ENCODE measurements around the gene IPPK.
A peak's percentile ranks its signal among the peaks of the same experiment; 100 is the strongest.
"Not testable (repeated sequence)": the region's sequence is repeated elsewhere in the genome, so short reads cannot be mapped to it uniquely, and the experiment has no call there.

Gene IPPK

DNA sequence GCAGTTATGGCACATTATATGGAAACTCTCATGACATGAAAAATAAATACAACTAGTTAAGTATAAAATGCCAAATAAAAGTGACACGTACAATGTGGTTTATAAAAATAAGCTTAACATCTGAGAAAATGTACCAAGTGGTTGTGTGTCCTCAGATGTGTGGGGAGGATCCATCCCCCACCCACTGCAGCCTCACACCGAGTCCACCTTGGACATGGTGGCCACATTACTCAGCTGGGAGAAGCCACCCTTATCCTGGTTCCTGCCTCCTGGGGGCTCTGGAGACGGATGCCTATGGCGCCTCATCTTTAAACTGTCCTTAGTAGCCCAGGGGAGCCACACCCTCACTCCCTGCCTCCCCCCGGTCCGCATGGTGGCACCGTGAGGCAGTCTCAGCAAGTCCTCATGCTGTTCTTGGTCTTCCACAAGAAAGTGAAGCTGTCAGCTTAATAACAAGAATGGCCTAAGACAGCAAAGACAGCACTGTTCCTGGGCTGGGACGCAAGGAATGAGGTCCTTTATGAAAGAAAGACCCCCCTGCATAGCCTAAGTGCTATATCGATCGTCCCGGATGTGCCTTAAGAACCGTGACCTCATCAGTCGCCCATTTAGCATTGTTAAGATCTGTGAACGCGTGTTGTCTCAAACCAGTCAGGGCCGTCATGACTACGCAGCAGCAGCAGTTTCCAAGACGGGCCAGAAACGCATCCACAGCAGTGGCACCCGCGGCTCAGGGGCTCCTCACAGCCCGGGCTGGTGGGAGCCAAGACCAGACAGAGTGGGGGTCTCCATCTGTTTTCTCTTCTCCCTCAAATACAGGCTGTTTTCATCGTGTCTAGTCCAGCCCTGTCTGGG lies 56.4 kb downstream of the IPPK start:
- no peak for DNase-seq

DNA sequence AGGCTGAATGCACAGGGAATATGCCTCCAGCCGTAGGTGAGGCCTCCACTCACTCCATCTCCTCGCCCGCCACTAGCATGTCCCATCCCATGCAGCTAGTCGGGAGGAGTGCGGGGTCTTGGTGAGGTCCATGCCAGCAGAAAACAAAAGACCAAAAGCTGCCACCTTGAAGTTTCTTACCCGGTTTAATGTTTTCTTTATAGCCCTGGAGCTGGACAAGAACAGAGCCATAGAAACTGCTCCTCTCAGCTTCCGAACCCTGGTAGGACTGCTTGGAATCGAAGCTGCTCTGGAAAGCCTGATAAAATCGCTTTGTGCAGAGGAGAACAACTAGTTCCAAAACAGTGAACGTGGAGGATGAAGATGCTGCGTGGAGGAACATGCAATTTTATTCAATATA lies 57.1 kb downstream of the IPPK start:
- DNase-seq: no peak

DNA sequence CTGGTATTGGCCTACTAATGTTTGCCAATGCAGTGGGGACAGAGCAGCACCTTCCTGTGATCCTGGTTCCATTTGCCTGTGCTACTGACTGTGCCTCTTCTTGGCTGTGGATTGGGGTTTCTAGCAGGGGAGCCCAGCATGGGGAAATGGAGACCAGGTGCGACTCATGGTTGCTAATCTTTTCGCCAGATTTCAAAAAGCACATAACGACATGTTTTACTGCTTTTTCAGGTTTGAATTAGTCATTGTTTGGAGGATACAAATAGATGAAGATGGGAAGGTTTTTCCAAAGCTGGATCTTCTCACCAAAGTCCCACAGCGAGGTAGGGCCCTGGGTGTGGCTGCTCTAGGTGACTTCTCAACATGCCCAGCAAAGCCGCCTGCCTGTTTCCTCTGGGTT lies 57.6 kb downstream of the IPPK start:
- no peak for DNase-seq

DNA sequence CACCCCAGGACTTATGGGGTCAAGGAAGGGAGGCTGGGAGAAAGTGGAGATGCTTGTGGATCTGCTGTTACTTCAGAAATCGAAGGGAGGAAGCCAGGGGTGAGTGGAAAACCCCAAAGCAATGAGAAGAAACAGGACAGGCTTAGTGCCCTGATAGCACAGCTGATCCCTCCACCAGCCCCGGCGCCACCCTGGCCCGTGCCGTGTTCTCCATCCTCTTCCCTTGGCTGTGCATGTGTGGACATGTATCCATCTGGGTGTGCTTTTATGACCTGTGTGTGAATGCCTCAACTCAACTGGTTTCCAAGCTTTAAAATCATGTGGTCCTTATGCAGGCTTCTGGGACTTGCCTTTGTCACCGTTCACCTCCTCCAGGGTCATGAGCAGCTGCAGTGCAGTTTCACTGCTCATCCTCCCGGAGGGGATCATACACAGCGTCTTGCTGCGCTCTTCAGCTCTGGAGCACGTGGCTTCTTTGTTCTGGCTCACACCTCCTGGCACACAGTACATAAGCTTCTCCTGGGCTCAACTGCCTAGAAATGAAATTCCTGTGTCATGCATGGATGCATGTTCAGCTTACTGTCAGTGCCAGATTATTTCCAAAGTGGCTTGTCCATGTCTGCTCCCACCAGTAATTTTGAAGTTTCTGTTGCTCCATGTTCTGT lies 58.2 kb downstream of the IPPK start:
- DNase-seq: peak; percentile 82

DNA sequence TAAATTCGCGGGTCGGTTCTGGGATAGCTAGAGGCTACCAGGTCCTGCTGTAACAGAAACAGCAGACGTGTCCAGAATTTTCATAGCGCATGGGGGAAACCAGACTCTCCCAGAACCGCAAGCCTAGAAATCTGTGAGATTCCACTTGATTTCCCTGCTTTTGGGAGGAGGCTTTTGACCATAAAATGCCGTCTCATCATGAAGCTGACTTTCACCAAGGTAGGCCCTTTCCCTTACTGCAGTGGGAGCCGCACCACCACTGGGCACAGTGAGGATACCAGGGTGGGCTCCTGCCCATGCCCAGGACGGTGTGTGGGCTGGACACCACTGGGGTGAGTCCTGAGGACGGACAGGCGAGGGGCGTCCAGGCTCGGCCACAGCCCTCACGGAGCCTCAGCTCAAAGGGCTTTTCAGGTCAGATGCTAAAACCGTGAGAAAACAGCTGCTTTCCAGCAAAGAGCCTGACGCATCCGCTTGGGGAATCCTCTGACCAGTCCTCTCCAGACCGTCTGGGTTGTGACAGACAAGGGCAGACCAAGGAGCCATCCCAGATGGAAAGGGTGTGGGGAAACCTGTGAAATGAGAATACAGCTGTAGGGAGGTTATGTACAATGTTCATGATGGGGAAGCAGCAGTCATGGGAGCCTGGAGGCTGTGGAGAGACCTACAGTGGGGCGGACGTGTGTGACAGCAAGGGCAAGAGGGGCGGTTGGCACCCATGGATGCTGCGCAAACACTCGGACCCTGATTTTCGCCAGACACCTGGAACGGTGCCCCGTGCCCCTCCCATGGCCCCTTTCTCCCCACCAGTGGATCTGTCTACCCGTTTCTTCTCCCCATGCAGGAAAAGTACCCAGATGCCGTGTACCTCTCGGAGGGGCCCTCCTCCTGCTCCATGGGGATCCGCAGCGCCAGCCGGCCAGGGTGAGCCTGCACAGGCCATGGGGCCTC lies 59.2 kb downstream of the IPPK start:
- DNase-seq: peak; percentile 61

DNA sequence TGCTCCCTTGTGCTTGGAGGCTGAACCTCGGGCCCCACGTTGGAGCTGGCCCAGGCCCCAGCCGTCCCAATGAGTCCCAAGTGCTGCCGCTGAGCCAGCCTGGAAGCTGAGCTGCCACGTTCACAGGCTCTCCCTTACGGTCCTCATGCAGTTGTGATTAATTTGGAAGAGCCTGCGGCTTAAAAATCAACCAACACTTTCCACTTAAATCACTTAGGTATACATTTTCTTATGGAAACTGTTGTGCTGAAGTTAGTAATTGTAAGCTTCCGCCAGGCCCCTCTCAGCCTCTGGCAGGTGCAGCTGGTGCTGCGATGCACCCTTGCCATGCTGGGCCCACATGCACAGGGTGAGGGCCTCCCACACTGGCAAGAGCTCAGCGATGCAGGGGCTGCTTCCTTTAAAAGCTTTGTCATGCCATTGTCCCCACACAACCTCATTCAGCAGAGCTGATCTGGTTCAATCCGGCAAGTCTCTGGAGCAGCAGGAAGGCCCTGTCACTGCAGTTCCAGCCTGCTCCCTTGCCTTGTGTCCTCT lies 61.0 kb downstream of the IPPK start:
- peak; percentile 86 for DNase-seq

DNA sequence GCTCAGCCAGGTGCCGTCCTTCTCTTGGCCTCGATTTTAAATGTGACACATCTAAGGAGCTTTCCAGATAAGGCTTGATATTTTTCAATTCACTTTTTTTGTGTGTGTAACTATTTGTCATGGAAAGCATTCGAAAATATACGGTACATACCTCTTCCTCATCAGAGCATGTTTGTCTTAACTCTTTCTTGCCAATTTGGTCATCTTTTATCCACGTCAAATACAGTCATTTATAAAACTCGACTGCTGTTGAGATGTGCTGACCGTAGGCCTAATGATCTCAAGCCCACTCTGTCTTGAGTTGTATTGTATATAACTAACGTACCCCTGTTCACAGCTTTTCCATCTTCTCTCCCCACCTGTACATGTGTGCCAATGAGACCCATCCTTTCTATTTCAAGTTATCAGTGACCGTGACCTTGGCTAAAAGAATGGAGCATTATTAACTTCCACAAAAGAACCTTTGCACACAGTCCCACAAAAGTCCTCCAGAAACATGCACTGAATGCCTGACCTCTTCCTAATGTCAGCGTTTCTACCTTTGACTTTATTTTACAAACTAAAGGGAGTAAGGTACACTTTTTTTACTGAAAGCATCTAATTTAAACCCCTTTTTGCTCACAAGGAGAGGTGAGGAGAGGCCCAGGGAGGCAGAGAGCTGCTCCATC lies 61.6 kb downstream of the IPPK start:
- DNase-seq: no peak

DNA sequence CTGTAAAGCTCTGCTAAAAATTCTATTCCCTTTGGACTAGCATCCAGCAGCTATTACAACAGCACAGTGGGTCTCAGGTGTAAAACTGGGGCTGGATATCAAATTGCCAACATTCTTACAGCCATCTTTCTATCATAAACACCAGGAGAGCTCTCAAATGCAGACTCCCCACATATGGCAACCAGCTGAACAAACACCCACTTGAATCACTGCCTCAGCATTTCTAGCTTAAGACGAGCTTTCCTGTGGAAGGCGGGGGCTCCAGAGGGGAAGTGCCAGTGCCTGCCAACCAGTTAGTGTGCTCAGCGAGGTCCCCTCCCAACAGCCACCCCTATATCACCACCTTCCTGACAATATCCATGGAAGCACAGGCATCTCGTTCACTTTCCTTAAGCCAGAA lies 62.2 kb downstream of the IPPK start:
- peak; percentile 82 for DNase-seq

DNA sequence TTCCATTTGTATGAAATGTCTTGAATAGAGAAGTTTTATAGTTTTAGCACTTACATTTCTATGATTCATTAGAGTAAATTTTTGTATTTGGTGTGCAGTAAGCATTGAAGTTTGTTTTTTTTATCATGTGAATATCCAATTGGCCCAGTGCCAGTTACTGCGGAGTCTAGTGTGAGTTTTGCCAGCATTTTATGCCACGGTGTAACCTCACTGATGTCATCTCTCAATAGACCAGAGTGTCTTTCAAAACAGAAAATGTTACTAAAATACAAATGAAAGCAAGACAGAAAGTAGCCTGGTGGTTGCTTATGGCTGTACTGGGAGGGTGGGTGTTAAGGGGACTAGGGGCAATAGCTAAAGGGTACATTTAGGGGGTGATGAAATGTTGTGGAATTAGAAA lies 62.8 kb downstream of the IPPK start:
- DNase-seq: peak; percentile 61

DNA sequence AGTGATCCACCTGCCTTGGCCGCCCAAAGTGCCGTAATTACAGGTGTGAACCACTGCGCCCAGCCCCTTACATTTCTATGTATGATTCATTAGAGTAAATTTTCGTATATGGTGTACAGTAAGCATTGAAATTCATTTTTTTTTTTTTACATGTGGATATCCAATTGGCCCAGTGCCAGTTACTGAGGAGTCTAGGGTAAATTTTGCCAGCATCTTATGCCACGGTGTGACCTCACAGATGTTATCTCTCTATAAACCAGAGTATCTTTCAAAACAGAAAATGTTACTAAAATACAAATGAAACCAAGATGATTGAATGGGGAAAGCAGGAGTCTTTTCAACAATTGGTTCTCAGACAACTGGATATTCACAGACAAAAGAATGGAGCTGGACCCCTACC lies 64.7 kb downstream of the IPPK start:
- no peak for DNase-seq

DNA sequence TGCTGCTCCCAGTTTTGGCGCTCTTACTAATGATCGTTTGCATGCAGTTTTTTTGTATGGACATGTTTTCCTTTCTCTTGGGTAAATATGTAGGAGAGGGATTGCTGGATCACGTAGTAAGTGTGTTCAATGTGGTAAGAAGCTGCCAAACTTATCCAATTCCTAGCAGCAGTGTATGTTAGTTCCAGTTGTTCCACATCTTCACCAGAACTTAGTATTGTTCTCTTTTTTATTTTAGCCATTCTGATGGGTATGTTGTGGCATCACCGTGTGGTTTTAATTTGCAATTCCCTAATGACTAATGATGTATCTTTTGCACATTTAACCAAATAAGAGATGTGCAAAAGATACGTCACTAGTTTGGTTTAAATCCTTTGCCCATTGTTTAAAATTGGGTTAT lies 65.9 kb downstream of the IPPK start:
- no peak for DNase-seq

DNA sequence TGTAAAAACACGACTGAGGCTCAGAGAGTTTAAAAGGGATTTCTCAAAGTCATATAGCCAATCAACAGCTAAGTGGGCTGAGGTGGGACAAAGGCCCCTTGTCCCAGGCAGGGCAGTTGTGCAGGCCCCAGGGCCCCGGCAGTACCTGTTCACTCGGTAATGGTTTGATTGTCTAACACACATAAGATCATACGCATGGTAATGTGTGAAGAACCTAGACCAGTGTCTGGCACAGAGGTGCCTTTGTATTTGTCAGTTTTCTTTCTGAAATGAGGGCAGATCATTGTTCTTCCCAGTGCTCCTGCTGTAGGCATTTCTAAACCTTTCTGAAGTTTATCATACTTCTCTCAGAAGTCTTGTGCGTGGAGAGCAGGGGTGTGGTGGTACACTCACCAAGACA lies 66.8 kb downstream of the IPPK start:
- no peak for DNase-seq

DNA sequence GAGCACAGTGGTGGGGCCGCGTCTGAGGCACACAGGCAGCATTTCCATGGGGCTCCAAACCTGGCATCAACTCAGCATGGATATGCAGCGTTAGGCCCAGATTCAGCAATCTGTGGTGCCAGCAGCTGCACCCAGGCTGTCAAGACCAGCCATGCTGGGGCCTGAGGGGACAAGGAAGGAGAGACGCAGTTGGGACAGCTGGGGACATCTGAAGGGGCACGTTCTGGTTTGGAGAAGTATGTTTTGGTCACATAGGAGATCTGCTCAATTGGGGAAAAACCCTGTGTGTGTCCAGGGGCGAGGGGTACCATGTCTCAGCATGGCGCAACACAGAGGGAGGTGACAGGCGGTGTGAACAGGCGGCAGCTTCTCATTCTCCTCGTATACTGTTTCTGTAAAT lies 67.5 kb downstream of the IPPK start:
- DNase-seq: no peak

DNA sequence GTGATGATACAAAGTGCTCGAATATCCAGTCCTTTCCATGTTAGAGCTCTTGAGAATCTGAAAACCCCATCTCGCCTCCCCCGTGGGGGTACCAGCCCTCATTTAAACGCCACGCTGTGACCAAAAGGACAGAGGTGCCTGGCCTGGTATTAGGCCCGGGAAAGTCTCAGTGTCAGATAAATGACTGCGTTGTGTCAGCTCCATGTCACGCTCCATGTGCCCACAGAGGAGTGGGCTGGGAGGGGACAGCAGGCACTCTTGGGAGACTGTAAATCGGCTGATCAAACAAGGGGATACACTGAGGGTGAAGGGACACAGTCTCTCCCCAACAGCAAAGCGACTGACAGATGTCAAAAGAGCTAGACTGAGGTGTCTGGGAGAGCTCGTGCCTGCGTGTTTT lies 68.5 kb downstream of the IPPK start:
- no peak for DNase-seq

DNA sequence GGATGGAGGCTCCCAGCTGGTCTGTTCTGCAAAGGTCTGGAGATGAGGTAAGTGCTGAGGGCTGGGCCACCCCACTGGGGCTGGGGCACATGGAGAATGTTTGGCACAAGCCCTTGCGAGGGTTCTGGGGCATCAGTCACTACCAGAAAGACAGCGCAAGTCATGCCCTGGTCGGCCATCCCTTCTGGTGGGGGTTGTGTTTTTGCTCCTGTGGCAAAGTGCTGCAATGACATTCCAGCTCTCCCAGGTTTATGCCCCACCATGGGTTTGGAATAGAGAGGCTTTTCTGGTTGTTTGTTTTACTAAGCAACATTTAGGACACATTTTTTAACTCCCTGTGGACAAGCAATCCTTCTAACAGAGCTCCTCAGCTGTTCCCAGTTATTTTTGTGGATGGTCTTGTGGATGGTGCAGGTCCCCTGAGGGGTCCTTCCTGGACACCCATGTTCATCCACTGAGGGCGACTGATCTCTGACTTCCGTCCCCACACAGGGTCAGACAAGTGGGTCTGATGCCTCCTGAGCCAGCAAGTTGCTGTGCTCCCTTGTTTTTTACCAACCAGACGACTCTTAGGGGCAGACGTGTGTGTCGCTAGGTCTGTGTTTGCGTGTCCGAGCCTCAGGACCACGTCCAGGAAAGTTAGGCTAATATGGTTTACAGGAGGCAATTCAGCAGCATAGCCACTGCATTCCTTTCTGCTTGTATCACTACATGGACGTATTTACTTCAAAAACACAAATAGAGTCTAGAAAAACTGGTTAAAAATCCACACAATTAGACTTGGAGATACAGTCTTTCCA lies 69.3 kb downstream of the IPPK start:
- DNase-seq: peak; percentile 76

DNA sequence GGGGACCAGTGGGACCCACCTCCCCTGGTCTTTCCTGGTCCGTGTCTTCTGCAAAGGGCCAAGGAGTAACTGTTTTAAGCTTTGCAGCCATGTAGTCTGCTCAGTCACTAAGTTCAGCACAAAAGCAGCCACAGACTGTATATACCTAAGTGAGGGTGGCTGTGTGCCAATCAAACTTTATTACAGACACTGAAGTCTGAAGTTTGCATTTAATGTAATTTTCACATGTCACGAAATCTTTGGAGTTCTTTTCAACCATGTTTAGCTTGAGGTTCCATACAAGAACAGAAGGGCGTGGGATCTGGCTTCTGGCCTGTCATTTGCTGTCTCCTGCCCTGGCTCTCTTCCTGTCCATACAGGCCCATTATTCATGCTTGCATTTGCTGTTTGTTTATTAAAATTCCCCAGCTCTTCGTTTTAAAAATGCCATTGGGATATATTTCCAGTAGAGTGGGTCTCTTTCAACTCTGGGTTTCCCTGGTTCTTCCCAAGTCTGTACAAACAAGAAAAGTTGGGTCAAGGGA lies 69.9 kb downstream of the IPPK start:
- DNase-seq: no peak

DNA sequence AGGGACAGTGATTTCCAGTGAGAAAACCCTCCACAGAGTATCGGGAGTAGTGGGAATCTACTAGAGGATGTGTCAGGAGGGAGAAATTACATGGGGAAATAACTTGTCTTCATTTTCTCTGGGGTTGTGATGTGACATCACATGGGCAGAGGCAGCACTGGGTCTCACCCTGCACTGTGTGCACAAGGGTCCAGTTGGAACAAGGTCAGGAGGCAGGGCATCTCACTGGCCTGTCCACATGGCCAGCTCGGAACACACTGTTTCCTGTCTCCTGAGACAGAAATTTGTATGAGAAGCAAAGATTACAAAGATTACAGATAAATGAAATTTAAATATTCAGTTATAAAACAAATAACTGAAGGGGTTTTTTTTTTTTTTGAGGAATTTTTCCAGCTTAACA lies 71.5 kb downstream of the IPPK start:
- DNase-seq: no peak

DNA sequence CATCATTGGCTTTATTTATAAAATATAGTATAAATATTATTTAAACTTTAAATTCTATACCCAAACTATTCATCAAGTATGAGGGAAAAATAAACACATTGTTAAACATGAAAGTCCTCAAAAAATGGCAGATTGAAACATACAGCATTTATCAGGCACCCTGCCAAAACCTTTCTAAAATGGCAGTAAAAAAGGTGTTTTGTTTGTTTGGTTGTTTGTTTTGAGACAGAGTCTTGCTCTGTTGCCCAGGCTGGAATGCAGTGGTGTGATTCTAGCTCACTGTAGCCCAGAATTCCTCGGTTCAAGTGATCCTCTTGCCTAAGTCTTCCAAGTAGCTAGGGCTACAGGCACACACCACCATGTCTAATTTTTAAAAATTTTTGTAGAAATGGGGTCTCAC lies 74.0 kb downstream of the IPPK start:
- no peak for DNase-seq

DNA sequence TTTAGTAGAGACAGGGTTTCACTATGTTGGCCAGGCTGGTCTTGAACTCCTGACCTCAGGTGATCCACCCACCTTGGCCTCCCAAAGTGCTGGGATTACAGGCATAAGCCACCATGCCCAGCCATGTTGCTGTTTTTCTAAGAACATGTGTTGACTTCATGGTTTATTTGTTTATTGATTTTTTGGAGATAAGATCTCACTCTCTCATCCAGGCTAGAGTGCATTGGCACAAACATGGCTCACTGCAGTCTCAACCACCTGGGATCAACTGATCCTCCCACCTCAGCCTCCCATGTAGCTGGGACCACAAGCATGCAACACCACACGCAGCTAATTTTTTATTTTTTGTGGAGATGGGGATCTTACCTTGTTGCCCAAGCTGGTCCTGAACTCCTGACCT lies 74.9 kb downstream of the IPPK start:
- DNase-seq: not testable (repeated sequence)

DNA sequence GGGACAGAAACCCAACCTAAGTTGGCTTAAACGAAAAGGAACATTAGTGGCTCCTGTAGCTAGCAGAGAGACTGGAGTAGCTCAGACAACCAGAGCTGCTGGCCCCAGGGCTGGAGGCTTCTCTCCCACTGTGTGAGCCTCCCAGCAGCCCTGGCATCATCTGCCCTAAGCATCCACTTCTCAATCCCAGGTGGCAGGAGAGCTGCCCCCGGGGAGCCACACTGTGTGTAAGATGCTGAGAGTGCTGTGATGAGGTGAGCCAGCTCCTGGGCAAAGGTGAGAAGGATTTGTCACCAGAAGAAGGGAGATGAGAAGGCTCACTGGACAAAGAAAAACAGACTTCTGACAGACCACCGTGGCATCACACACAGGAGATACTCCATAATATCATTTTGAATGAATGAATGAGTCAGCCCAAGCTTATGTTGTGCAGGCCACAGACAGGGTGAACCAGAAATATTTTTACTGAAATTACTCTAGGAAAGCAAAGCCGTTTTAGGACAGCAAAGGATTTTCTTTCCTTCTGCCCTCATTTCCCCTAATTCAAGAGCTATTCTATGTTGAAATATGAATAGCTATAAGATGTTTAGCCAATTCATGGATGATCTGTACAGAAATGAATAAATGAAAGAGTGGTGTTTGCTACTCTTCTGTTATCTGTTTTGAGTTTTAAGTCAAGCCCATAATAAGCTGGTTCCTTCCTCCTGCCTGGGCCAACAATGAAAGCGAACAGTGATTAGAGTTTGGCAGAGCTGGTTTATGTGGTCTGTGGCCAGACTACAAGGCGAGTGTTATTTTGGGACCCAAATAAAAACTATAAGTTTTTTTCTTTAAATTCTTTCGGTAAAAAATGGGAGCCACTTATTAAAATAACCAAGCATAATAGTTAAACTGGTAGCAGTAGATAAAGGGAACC lies 76.7 kb downstream of the IPPK start:
- no peak for DNase-seq
